ENCODE results near the gene GABBR2. TPM values are rescaled to one million over a fixed set of nuclear protein-coding genes. Genes with fewer than 3 reads are reported as not detected.

Gene GABBR2
- total RNA-seq, 1 experiment from 2014 or later, result 6.3 TPM

- POLR2A ChIA-PET, result no interaction called here
- in situ Hi-C loops (cut with HindIII; ENCODE audit: low pct_unique_long_range_greater_than_20kb, low sequenced_read_pairs) (no loop called here), intact Hi-C loops (cut with micrococcal nuclease; ENCODE audit: unreplicated experiment) (no loop called here)
- H3K27me3 ChIP-seq (ENCODE audit: control insufficient read depth, insufficient read depth, low read length), result no peaks in the 10 kb centered on the region
- no TSS peak for BruUV-seq (replicated peaks)
- no peaks in the 10 kb centered on the region for H3K4me1 ChIP-seq (ENCODE audit: control insufficient read depth, insufficient read depth, low read length)
- no peak for ATAC-seq
- H3K4me3 ChIP-seq (ENCODE audit: low read depth in 2 of 2, low read length in 2 of 2), result no peak overlapping the region
- TF ChIP-seq REST (IDR thresholded peaks at IDR 0.05; ENCODE audit: insufficient read depth in 1 of 2, low read depth in 2 of 2, low read length in 1 of 2), result no peak
- no peak for TF ChIP-seq CTCF (IDR thresholded peaks at IDR 0.05)
- TF ChIP-seq POLR2AphosphoS5 (IDR thresholded peaks at IDR 0.05; ENCODE audit: low read depth, low read length), result no peak
- no peak for TF ChIP-seq SIN3A (IDR thresholded peaks at IDR 0.05; ENCODE audit: borderline replicate concordance, insufficient read depth, low read depth, low read length)
- TF ChIP-seq TCF7L2 (IDR thresholded peaks at IDR 0.05; ENCODE audit: low read depth, low read length), result no peak
- no peak overlapping the region for H3K27ac ChIP-seq (ENCODE audit: low read length)
- H3K36me3 ChIP-seq (ENCODE audit: control insufficient read depth, insufficient read depth, low read length), result no peaks in the 10 kb centered on the region
- H3K9me3 ChIP-seq (ENCODE audit: control insufficient read depth, insufficient read depth, low read depth, low read length), result no peaks in the 10 kb centered on the region
- DNase-seq (ENCODE audit: low read depth, low spot score), result no peak
- CTCF ChIA-PET, result no interaction called here
These were observed 42.5 kb upstream of the GABBR2 start for GRCh38 chr9:98751210-98751609.

- CTCF ChIA-PET, result no interaction called here
- DNase-seq (ENCODE audit: low read depth, low spot score) (no peak), ATAC-seq (no peak)
- Histone ChIP-seq H3K4me3 (ENCODE audit: low read depth in 2 of 2, low read length in 2 of 2) (no peak overlapping the region), H3K27ac (ENCODE audit: low read length) (no peak overlapping the region), H3K36me3 (ENCODE audit: control insufficient read depth, insufficient read depth, low read length) (no peaks in the 10 kb centered on the region; the same call in 1 of the 2 replicates), H3K27me3 (ENCODE audit: control insufficient read depth, insufficient read depth, low read length) (no peaks in the 10 kb centered on the region), H3K4me1 (ENCODE audit: control insufficient read depth, insufficient read depth, low read length) (no peaks in the 10 kb centered on the region), H3K9me3 (ENCODE audit: control insufficient read depth, insufficient read depth, low read depth, low read length) (no peaks in the 10 kb centered on the region)
- BruUV-seq (replicated peaks), result no TSS peak
- TF ChIP-seq SIN3A (IDR thresholded peaks at IDR 0.05; ENCODE audit: borderline replicate concordance, insufficient read depth, low read depth, low read length), result no peak
- POLR2A ChIA-PET, result no interaction called here
- intact Hi-C loops (cut with micrococcal nuclease; ENCODE audit: unreplicated experiment), result no loop called here
- in situ Hi-C loops (cut with HindIII; ENCODE audit: low pct_unique_long_range_greater_than_20kb, low sequenced_read_pairs), result no loop called here
These were observed 41.8 kb upstream of the GABBR2 start for GRCh38 chr9:98750364-98751060.

- Histone ChIP-seq H3K4me3 (ENCODE audit: low read depth in 2 of 2, low read length in 2 of 2) (no peak overlapping the region), H3K36me3 (ENCODE audit: control insufficient read depth, insufficient read depth, low read length) (no peaks in the 10 kb centered on the region; the same call in 1 of the 2 replicates), H3K4me1 (ENCODE audit: control insufficient read depth, insufficient read depth, low read length) (no peaks in the 10 kb centered on the region), H3K27ac (ENCODE audit: low read length) (no peak overlapping the region), H3K9me3 (ENCODE audit: control insufficient read depth, insufficient read depth, low read depth, low read length) (no peaks in the 10 kb centered on the region), H3K27me3 (ENCODE audit: control insufficient read depth, insufficient read depth, low read length) (no peaks in the 10 kb centered on the region)
- intact Hi-C loops (cut with micrococcal nuclease; ENCODE audit: unreplicated experiment) (no loop called here), in situ Hi-C loops (cut with HindIII; ENCODE audit: low pct_unique_long_range_greater_than_20kb, low sequenced_read_pairs) (no loop called here)
- ChIA-PET POLR2A (no interaction called here), CTCF (no interaction called here)
- TF ChIP-seq SIN3A (IDR thresholded peaks at IDR 0.05; ENCODE audit: borderline replicate concordance, insufficient read depth, low read depth, low read length) (no peak), POLR2AphosphoS5 (IDR thresholded peaks at IDR 0.05; ENCODE audit: low read depth, low read length) (no peak), CTCF (IDR thresholded peaks at IDR 0.05) (no peak), TCF7L2 (IDR thresholded peaks at IDR 0.05; ENCODE audit: low read depth, low read length) (no peak), REST (IDR thresholded peaks at IDR 0.05; ENCODE audit: insufficient read depth in 1 of 2, low read depth in 2 of 2, low read length in 1 of 2) (no peak)
- BruUV-seq (replicated peaks), result no TSS peak
- DNase-seq (ENCODE audit: low read depth, low spot score) (no peak), ATAC-seq (no peak)
These were observed 38.7 kb upstream of the GABBR2 start for GRCh38 chr9:98747476-98747875.
